H9 (cell line): ENCODE results near the gene NRP1. TPM values are rescaled to one million over a fixed set of nuclear protein-coding genes. Genes with fewer than 3 reads are reported as not detected.

Source experiments
- DNase-seq: peaks from one replicate; pipeline ENCODE4 v3.0.0-alpha.2; 2017
- H2AFZ ChIP-seq: one replicate; pipeline ENCODE4 v1.6.1; 2013; ENCODE audit warnings: mild to moderate bottlenecking, low read length, control low read depth, moderate library complexity
- H2AK5ac ChIP-seq: 2 replicates; pipeline ENCODE4 v1.6.1; 2013; ENCODE audit warnings: low read length, control low read depth, mixed read lengths; ENCODE audit not compliant: insufficient read length
- H2BK120ac ChIP-seq: one replicate; pipeline ENCODE4 v1.6.1; 2013; ENCODE audit warnings: low read depth, mild to moderate bottlenecking, low read length, control low read depth, inconsistent platforms; ENCODE audit not compliant: poor library complexity, severe bottlenecking
- H2BK12ac ChIP-seq: 2 replicates; pipeline ENCODE4 v1.6.1; 2013; ENCODE audit warnings: low read length, control low read depth, mixed read lengths, low read depth; ENCODE audit not compliant: insufficient read length
- H2BK15ac ChIP-seq: 2 replicates; pipeline ENCODE4 v1.6.1; 2013; ENCODE audit warnings: low read depth, low read length, control low read depth
- H2BK20ac ChIP-seq: one replicate; pipeline ENCODE4 v1.6.1; 2013; ENCODE audit warnings: low read depth, mild to moderate bottlenecking, low read length, control low read depth, inconsistent platforms; ENCODE audit not compliant: poor library complexity, severe bottlenecking
- H2BK5ac ChIP-seq: 2 replicates; pipeline ENCODE4 v1.6.1; 2013; ENCODE audit warnings: low read length, control low read depth, mixed read lengths; ENCODE audit not compliant: insufficient read length
- H3K14ac ChIP-seq: 2 replicates; pipeline ENCODE4 v1.6.1; 2013; ENCODE audit warnings: low read length, control low read depth; ENCODE audit not compliant: insufficient read depth
- H3K18ac ChIP-seq: 2 replicates; pipeline ENCODE4 v1.6.1; 2013; ENCODE audit warnings: low read depth, mild to moderate bottlenecking, mixed read lengths, low read length, control low read depth; ENCODE audit not compliant: insufficient read length
- H3K23ac ChIP-seq: 2 replicates; pipeline ENCODE4 v1.6.1; 2013; ENCODE audit warnings: low read length, control low read depth, mixed read lengths, low read depth; ENCODE audit not compliant: insufficient read length
- H3K23me2 ChIP-seq: 2 replicates; pipeline ENCODE4 v1.6.1; 2013; ENCODE audit warnings: low read depth, mild to moderate bottlenecking, mixed read lengths, low read length, control low read depth; ENCODE audit not compliant: insufficient read length, poor library complexity, severe bottlenecking
- H3K27ac ChIP-seq: 2 replicates; pipeline ENCODE4 v1.5.1; 2013; ENCODE audit warnings: low read length, control low read depth, mixed read lengths, low read depth; ENCODE audit not compliant: insufficient read length
- H3K27me3 ChIP-seq: 2 replicates; pipeline ENCODE4 v1.6.1; 2013; ENCODE audit warnings: low read length, control low read depth, inconsistent platforms; ENCODE audit not compliant: insufficient read depth
- H3K4ac ChIP-seq: 2 replicates; pipeline ENCODE4 v1.6.1; 2013; ENCODE audit warnings: low read depth, mild to moderate bottlenecking, control low read depth, inconsistent platforms, low read length, moderate library complexity
- H3K4me1 ChIP-seq: 2 replicates; pipeline ENCODE4 v1.6.1; 2013; ENCODE audit warnings: low read length, control low read depth, inconsistent platforms; ENCODE audit not compliant: insufficient read depth
- H3K4me2 ChIP-seq: 2 replicates; pipeline ENCODE4 v1.6.1; 2013; ENCODE audit warnings: low read length, control low read depth, mixed read lengths; ENCODE audit not compliant: insufficient read length, insufficient read depth
- H3K56ac ChIP-seq: 2 replicates; pipeline ENCODE4 v1.6.1; 2013; ENCODE audit warnings: low read depth, mild to moderate bottlenecking, mixed read lengths, low read length, control low read depth; ENCODE audit not compliant: insufficient read length
- H3K79me1 ChIP-seq: 2 replicates; pipeline ENCODE4 v1.6.1; 2013; ENCODE audit warnings: low read depth, mild to moderate bottlenecking, moderate library complexity, low read length, control low read depth, inconsistent platforms; ENCODE audit not compliant: insufficient read depth, poor library complexity, severe bottlenecking
- H3K79me2 ChIP-seq: 2 replicates; pipeline ENCODE4 v1.6.1; 2013; ENCODE audit warnings: low read length, control low read depth, inconsistent platforms; ENCODE audit not compliant: insufficient read depth
- H3K9ac ChIP-seq: 2 replicates; pipeline ENCODE4 v1.6.1; 2013; ENCODE audit warnings: low read length, control low read depth, mixed read lengths; ENCODE audit not compliant: insufficient read length; ENCODE audit errors: extremely low read depth
- H3K9me3 ChIP-seq: one replicate; pipeline ENCODE4 v1.6.1; 2013; ENCODE audit warnings: low read depth, low read length, inconsistent platforms; ENCODE audit not compliant: control insufficient read depth
- H3T11ph ChIP-seq: one replicate; pipeline ENCODE4 v1.6.1; 2013; ENCODE audit warnings: mild to moderate bottlenecking, low read length, control low read depth, inconsistent platforms
- H4K20me1 ChIP-seq: one replicate; pipeline ENCODE4 v1.6.1; 2013; ENCODE audit not compliant: control insufficient read depth, insufficient read length, insufficient read depth
- H4K5ac ChIP-seq: 2 replicates; pipeline ENCODE4 v1.6.1; 2013; ENCODE audit warnings: low read depth, mild to moderate bottlenecking, mixed read lengths, low read length, control low read depth; ENCODE audit not compliant: insufficient read length
- H4K8ac ChIP-seq: replicated peaks from 2 replicates; pipeline ENCODE4 v1.6.1; 2013; ENCODE audit warnings: low read length, control low read depth, mixed read lengths, low read depth; ENCODE audit not compliant: insufficient read length
- H4K91ac ChIP-seq: 2 replicates; pipeline ENCODE4 v1.6.1; 2013; ENCODE audit warnings: low read depth, mild to moderate bottlenecking, moderate library complexity, mixed read lengths, low read length, control low read depth; ENCODE audit not compliant: insufficient read length
- H3K27ac Mint-ChIP-seq, 3 experiments: 2 replicates in 2 of 3; 3 replicates in 1 of 3; pipeline ENCODE4 v1.8.0; 2020 to 2021; ENCODE audit warnings: mixed read lengths in 3 of 3, mild to moderate bottlenecking in 1 of 3, moderate library complexity in 1 of 3
- H3K27me3 Mint-ChIP-seq: 2 replicates; pipeline ENCODE4 v1.8.0; 2021; ENCODE audit warnings: low read depth, mild to moderate bottlenecking, moderate library complexity, mixed read lengths
- H3K36me3 Mint-ChIP-seq, 3 experiments: 2 replicates in 2 of 3; 3 replicates in 1 of 3; pipeline ENCODE4 v1.8.0; 2020 to 2021; ENCODE audit warnings: low read depth in 3 of 3, mixed read lengths in 3 of 3; ENCODE audit not compliant: insufficient read depth in 1 of 3
- H3K4me1 Mint-ChIP-seq, 2 experiments: 2 replicates each; pipeline ENCODE4 v1.8.0; 2020; ENCODE audit warnings: mixed read lengths in 2 of 2
- H3K4me3 Mint-ChIP-seq, 2 experiments: 2 replicates in 1 of 2; 3 replicates in 1 of 2; pipeline ENCODE4 v1.8.0; 2020 to 2021; ENCODE audit warnings: mild to moderate bottlenecking in 2 of 2, mixed read lengths in 2 of 2, moderate library complexity in 1 of 2
- H3K9me3 Mint-ChIP-seq, 2 experiments: 2 replicates in 1 of 2; 3 replicates in 1 of 2; pipeline ENCODE4 v1.8.0; 2020; ENCODE audit warnings: mild to moderate bottlenecking in 2 of 2, mixed read lengths in 2 of 2, moderate library complexity in 1 of 2
- WGBS: extraction: QIAGEN DNeasy Blood & Tissue Kit; methylation state at CpG from one replicate; pipeline ENCODE4 v1.1.7; 2013; ENCODE audit warnings: missing lambda C conversion rate, low lambda C conversion rate, mixed read lengths; ENCODE audit not compliant: insufficient read length; ENCODE audit errors: extremely low coverage; 5-methylcytosine and 5-hydroxymethylcytosine counted together
- total RNA-seq: library from RNA; stranded (reverse); gene quantifications from 2 replicates; pipeline ENCODE4 v1.2.1, GENCODE V29; 2021
- TF ChIP-seq, protein P1 (sequence below): fragments of 200-600 bp; sonication (generic); conservative IDR thresholded peaks from 3 replicates; pipeline ENCODE4 v1.8.0; 2021; ENCODE audit warnings: antibody characterized with exemption, mild to moderate bottlenecking

Gene NRP1
- total RNA-seq, 1 experiment from 2014 or later = 4.6 TPM

DNA sequence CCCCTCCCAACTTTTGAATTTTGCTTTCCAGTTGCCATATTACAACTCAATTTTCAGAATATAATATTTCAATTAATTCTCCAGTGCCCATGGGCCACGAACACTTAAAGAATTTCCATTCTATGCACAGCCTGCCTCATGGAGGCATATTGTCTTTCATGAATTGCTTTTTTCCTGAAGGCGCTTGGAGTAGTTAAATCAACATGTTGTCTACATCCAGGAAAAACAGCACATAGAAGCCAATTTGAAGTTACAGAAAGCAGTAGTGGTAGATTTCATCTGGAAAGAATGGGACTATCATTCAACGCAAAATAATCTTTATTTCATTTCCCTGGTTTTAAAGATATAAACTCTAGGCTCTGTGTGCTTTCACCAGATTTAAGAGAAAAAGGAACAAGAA, 106.0 kb downstream of the NRP1 start:
- no CpG with 5 or more reads among the region's 3 CpGs for WGBS
- H4K91ac ChIP-seq = no peak overlapping the region
- H3K9ac ChIP-seq = no peak overlapping the region
- no peak overlapping the region for H3K4me2 ChIP-seq
- no peak overlapping the region for H3K23ac ChIP-seq
- H2AFZ ChIP-seq = no peak overlapping the region
- no peaks in the 10 kb centered on the region for H4K20me1 ChIP-seq
- H3K27ac ChIP-seq = no peak overlapping the region
- no peaks in the 10 kb centered on the region for H3K9me3 ChIP-seq
- H3K9me3 Mint-ChIP-seq = no peaks in the 10 kb centered on the region; a peak in 1 of 5 replicates
- H3K4ac ChIP-seq = no peak overlapping the region
- H3K4me3 Mint-ChIP-seq = no peak overlapping the region
- no peak overlapping the region for H3T11ph ChIP-seq
- no peak overlapping the region for H4K8ac ChIP-seq
- H3K27me3 Mint-ChIP-seq = no peaks in the 10 kb centered on the region
- no peak overlapping the region for H2AK5ac ChIP-seq
- no peak overlapping the region for H3K14ac ChIP-seq
- no peak overlapping the region for H2BK120ac ChIP-seq
- H3K79me2 ChIP-seq = no peaks in the 10 kb centered on the region
- no peak overlapping the region for H2BK20ac ChIP-seq
- TF ChIP-seq, protein P1, sequence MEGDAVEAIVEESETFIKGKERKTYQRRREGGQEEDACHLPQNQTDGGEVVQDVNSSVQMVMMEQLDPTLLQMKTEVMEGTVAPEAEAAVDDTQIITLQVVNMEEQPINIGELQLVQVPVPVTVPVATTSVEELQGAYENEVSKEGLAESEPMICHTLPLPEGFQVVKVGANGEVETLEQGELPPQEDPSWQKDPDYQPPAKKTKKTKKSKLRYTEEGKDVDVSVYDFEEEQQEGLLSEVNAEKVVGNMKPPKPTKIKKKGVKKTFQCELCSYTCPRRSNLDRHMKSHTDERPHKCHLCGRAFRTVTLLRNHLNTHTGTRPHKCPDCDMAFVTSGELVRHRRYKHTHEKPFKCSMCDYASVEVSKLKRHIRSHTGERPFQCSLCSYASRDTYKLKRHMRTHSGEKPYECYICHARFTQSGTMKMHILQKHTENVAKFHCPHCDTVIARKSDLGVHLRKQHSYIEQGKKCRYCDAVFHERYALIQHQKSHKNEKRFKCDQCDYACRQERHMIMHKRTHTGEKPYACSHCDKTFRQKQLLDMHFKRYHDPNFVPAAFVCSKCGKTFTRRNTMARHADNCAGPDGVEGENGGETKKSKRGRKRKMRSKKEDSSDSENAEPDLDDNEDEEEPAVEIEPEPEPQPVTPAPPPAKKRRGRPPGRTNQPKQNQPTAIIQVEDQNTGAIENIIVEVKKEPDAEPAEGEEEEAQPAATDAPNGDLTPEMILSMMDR = no peak
- H3K23me2 ChIP-seq = no peaks in the 10 kb centered on the region
- H3K18ac ChIP-seq = no peak overlapping the region
- no peak overlapping the region for H2BK12ac ChIP-seq
- no peaks in the 10 kb centered on the region for H3K27me3 ChIP-seq
- H3K56ac ChIP-seq = no peak overlapping the region
- no peaks in the 10 kb centered on the region for H3K79me1 ChIP-seq
- peaks cover 11 to 12% of the 10 kb centered on the region in 2 experiments for H3K4me1 Mint-ChIP-seq
- no peaks in the 10 kb centered on the region for H3K36me3 Mint-ChIP-seq
- H2BK15ac ChIP-seq = no peak overlapping the region
- H2BK5ac ChIP-seq = no peak overlapping the region
- DNase-seq = no peak
- 0 out of 2 replicates have a peak, but pooled peaks cover 2% of the 10 kb centered on the region for H3K4me1 ChIP-seq
- H3K27ac Mint-ChIP-seq = no peak overlapping the region
- no peak overlapping the region for H4K5ac ChIP-seq
